Peyer's patch (tissue), 4 donors: ENCODE results near the gene FRS2.

ENCODE experiments used
- CTCF ChIP-seq, 6 experiments: fragments of 450-650 bp in 4 of 6; fragments of 200-600 bp in 2 of 6; sonication (generic) in 1 of 6; IDR thresholded peaks; one replicate each; pipeline ENCODE4 v1.5.1; 2017 to 2019; ENCODE audit warnings: antibody characterized with exemption in 6 of 6, mild to moderate bottlenecking in 3 of 6, moderate library complexity in 1 of 6
- POLR2A ChIP-seq, 2 donors: fragments of 450-650 bp; IDR thresholded peaks; one replicate each; pipeline ENCODE4 v1.5.1; 2017; ENCODE audit warnings: antibody characterized with exemption in 2 of 2, mild to moderate bottlenecking in 2 of 2, moderate library complexity in 2 of 2

- TF ChIP-seq CTCF (IDR thresholded peaks at IDR 0.05): no peak
- TF ChIP-seq POLR2A (IDR thresholded peaks at IDR 0.05): no peak
Measured at GRCh38 chr12:69512820-69513219, 42.6 kb downstream of the FRS2 start.
